HEK293 (cell line): ENCODE results near the gene PDE4D.
A peak's percentile ranks its signal among the peaks of the same experiment; 100 is the strongest.

Experiments
- CTCF ChIA-PET: fragments of 350-600 bp; formaldehyde crosslinking; extraction: SDS; loops from one replicate; lab custom pipeline; 2021; ENCODE audit warnings: antibody characterized with exemption; lab: Yijun Ruan, JAX
- POLR2A ChIA-PET: fragments of 300-600 bp; formaldehyde crosslinking; extraction: SDS; loops from one replicate; lab custom pipeline; 2020; ENCODE audit warnings: antibody characterized with exemption, inconsistent platforms; lab: Yijun Ruan, JAX
- H3K27ac ChIP-seq: fragments of 200-500 bp; sonication (Bioruptor generic); 2 replicates; pipeline ENCODE4 v1.5.1; 2014; ENCODE audit warnings: low read depth, low read length, control low read depth, inconsistent platforms; ENCODE audit errors: extremely low read depth
- H3K36me3 ChIP-seq, 2 experiments: fragments of 200-500 bp in 1 of 2; sonication (Bioruptor generic) in 1 of 2; 1 replicate in 1 of 2; 2 replicates in 1 of 2; pipeline ENCODE4 v1.5.1; 2014 to 2017; ENCODE audit warnings: inconsistent platforms in 2 of 2, low read length in 2 of 2; ENCODE audit not compliant: control insufficient read depth in 2 of 2, insufficient read depth in 1 of 2
- H3K4me1 ChIP-seq: fragments of 200-500 bp; sonication (Bioruptor generic); 2 replicates; pipeline ENCODE4 v1.5.1; 2014; ENCODE audit warnings: mild to moderate bottlenecking, low read length, inconsistent platforms; ENCODE audit not compliant: control insufficient read depth, insufficient read depth
- H3K4me3 ChIP-seq: 2 replicates; pipeline ENCODE4 v1.5.1; 2011; ENCODE audit warnings: low read depth, mild to moderate bottlenecking, control low read depth, low read length, moderate library complexity
- H3K9me3 ChIP-seq: fragments of 200-500 bp; sonication (Bioruptor generic); 2 replicates; pipeline ENCODE4 v1.5.1; 2014; ENCODE audit warnings: low read depth, low read length, inconsistent platforms; ENCODE audit not compliant: control insufficient read depth, insufficient read depth
- BCL6B ChIP-seq: fragments of 450-650 bp; formaldehyde crosslinking; IDR thresholded peaks from 2 replicates; pipeline ENCODE4 v1.5.1; 2017; ENCODE audit warnings: missing biosample characterization, missing genetic modification characterization
- HOXA7 ChIP-seq: sonication (generic); formaldehyde crosslinking; IDR thresholded peaks from 2 replicates; pipeline ENCODE4 v1.8.1; 2022; ENCODE audit warnings: missing genetic modification reagents, borderline replicate concordance
- HOXD13 ChIP-seq: sonication (generic); formaldehyde crosslinking; IDR thresholded peaks from 2 replicates; pipeline ENCODE4 v1.8.0; 2022; ENCODE audit warnings: missing genetic modification reagents, borderline replicate concordance
- IKZF3 ChIP-seq: fragments of 450-650 bp; IDR thresholded peaks from 2 replicates; pipeline ENCODE4 v1.5.0; 2018; ENCODE audit warnings: missing biosample characterization, mild to moderate bottlenecking, missing genetic modification characterization, moderate library complexity
- KLF10 ChIP-seq: fragments of 450-650 bp; IDR thresholded peaks from 2 replicates; pipeline ENCODE4 v1.5.1; 2018; ENCODE audit warnings: missing biosample characterization, mild to moderate bottlenecking, missing genetic modification characterization
- KLF7 ChIP-seq: fragments of 450-650 bp; formaldehyde crosslinking; IDR thresholded peaks from 2 replicates; pipeline ENCODE4 v1.5.1; 2016; ENCODE audit warnings: missing biosample characterization, missing genetic modification characterization, borderline replicate concordance
- MEIS1 ChIP-seq: sonication (generic); formaldehyde crosslinking; IDR thresholded peaks from 2 replicates; pipeline ENCODE4 v1.8.1; 2022; ENCODE audit warnings: missing genetic modification reagents, mild to moderate bottlenecking, borderline replicate concordance
- MYNN ChIP-seq: fragments of 450-650 bp; formaldehyde crosslinking; IDR thresholded peaks from 2 replicates; pipeline ENCODE4 v1.5.1; 2016; ENCODE audit warnings: missing biosample characterization, missing genetic modification characterization, borderline replicate concordance
- RBAK ChIP-seq: fragments of 450-650 bp; formaldehyde crosslinking; IDR thresholded peaks from 2 replicates; pipeline ENCODE4 v1.5.1; 2016; ENCODE audit warnings: missing biosample characterization, missing genetic modification characterization
- REPIN1 ChIP-seq: fragments of 450-650 bp; formaldehyde crosslinking; IDR thresholded peaks from 2 replicates; pipeline ENCODE4 v1.5.1; 2017; ENCODE audit warnings: missing biosample characterization, missing genetic modification characterization, low read depth
- WT1 ChIP-seq: fragments of 450-650 bp; formaldehyde crosslinking; IDR thresholded peaks from 2 replicates; pipeline ENCODE4 v1.5.1; 2016; ENCODE audit warnings: missing biosample characterization, missing genetic modification characterization
- ZBTB17 ChIP-seq: fragments of 450-650 bp; formaldehyde crosslinking; IDR thresholded peaks from 2 replicates; pipeline ENCODE4 v1.5.1; 2016; ENCODE audit warnings: missing biosample characterization, missing genetic modification characterization
- ZBTB44 ChIP-seq: fragments of 450-650 bp; IDR thresholded peaks from 2 replicates; pipeline ENCODE4 v1.5.1; 2018; ENCODE audit warnings: missing biosample characterization, mild to moderate bottlenecking, missing genetic modification characterization
- ZBTB48 ChIP-seq: fragments of 450-650 bp; formaldehyde crosslinking; IDR thresholded peaks from 2 replicates; pipeline ENCODE4 v1.5.1; 2016; ENCODE audit warnings: missing biosample characterization, missing genetic modification characterization
- ZFHX2 ChIP-seq: fragments of 450-650 bp; formaldehyde crosslinking; conservative IDR thresholded peaks from 2 replicates; pipeline ENCODE4 v1.5.1; 2016; ENCODE audit warnings: missing biosample characterization, missing genetic modification characterization
- ZNF155 ChIP-seq: fragments of 450-650 bp; formaldehyde crosslinking; IDR thresholded peaks from 2 replicates; pipeline ENCODE4 v1.5.1; 2016; ENCODE audit warnings: missing biosample characterization, missing genetic modification characterization
- ZNF174 ChIP-seq: fragments of 450-650 bp; formaldehyde crosslinking; IDR thresholded peaks from 2 replicates; pipeline ENCODE4 v1.5.0; 2017; ENCODE audit warnings: missing biosample characterization, mild to moderate bottlenecking, missing genetic modification characterization
- ZNF202 ChIP-seq: fragments of 450-650 bp; formaldehyde crosslinking; IDR thresholded peaks from 2 replicates; pipeline ENCODE4 v1.5.1; 2016; ENCODE audit warnings: missing biosample characterization, missing genetic modification characterization, borderline replicate concordance
- ZNF223 ChIP-seq: fragments of 450-650 bp; formaldehyde crosslinking; IDR thresholded peaks from 2 replicates; pipeline ENCODE4 v1.5.1; 2016; ENCODE audit warnings: missing biosample characterization, missing genetic modification characterization
- ZNF239 ChIP-seq: fragments of 450-650 bp; formaldehyde crosslinking; IDR thresholded peaks from 2 replicates; pipeline ENCODE4 v1.5.1; 2016; ENCODE audit warnings: missing biosample characterization, missing genetic modification characterization
- ZNF24 ChIP-seq: fragments of 450-650 bp; formaldehyde crosslinking; IDR thresholded peaks from 2 replicates; pipeline ENCODE4 v1.5.1; 2016; ENCODE audit warnings: missing biosample characterization, missing genetic modification characterization
- ZNF274 ChIP-seq, 2 experiments: fragments of 200-500 bp in 1 of 2; fragments of 450-650 bp in 1 of 2; sonication (Bioruptor generic) in 1 of 2; formaldehyde crosslinking in 1 of 2; IDR thresholded peaks; 2 replicates each; pipeline versions ENCODE4 v1.5.1 to v1.6.1; 2014 to 2016; ENCODE audit warnings: borderline replicate concordance in 1 of 2, inconsistent platforms in 1 of 2, low read length in 1 of 2, missing biosample characterization in 1 of 2, missing genetic modification characterization in 1 of 2
- ZNF433 ChIP-seq: fragments of 450-650 bp; formaldehyde crosslinking; IDR thresholded peaks from 2 replicates; pipeline ENCODE4 v1.5.1; 2016; ENCODE audit warnings: missing biosample characterization, missing genetic modification characterization, low read depth
- ZNF501 ChIP-seq: fragments of 450-650 bp; formaldehyde crosslinking; IDR thresholded peaks from 2 replicates; pipeline ENCODE4 v1.5.1; 2016; ENCODE audit warnings: missing biosample characterization, missing genetic modification characterization
- ZNF561 ChIP-seq: fragments of 450-650 bp; IDR thresholded peaks from 2 replicates; pipeline ENCODE4 v1.5.1; 2018; ENCODE audit warnings: missing biosample characterization, missing genetic modification characterization, borderline replicate concordance
- ZNF571 ChIP-seq: fragments of 450-650 bp; formaldehyde crosslinking; IDR thresholded peaks from 2 replicates; pipeline ENCODE4 v1.5.0; 2017; ENCODE audit warnings: missing biosample characterization, missing genetic modification characterization
- ZNF623 ChIP-seq: fragments of 450-650 bp; formaldehyde crosslinking; IDR thresholded peaks from 2 replicates; pipeline ENCODE4 v1.5.1; 2016; ENCODE audit warnings: missing biosample characterization, missing genetic modification characterization
- ZNF629 ChIP-seq: fragments of 450-650 bp; formaldehyde crosslinking; IDR thresholded peaks from 2 replicates; pipeline ENCODE4 v1.5.1; 2017; ENCODE audit warnings: missing biosample characterization, missing genetic modification characterization
- ZNF76 ChIP-seq: fragments of 450-650 bp; formaldehyde crosslinking; IDR thresholded peaks from 2 replicates; pipeline ENCODE4; 2016; ENCODE audit warnings: low read depth, missing biosample characterization, missing genetic modification characterization, borderline replicate concordance
- ZNF768 ChIP-seq: fragments of 450-650 bp; formaldehyde crosslinking; IDR thresholded peaks from 2 replicates; pipeline ENCODE4 v1.5.1; 2018; ENCODE audit warnings: missing biosample characterization, mild to moderate bottlenecking, missing genetic modification characterization
- ZNF843 ChIP-seq: fragments of 450-650 bp; formaldehyde crosslinking; IDR thresholded peaks from 2 replicates; pipeline ENCODE4 v1.5.1; 2016; ENCODE audit warnings: missing biosample characterization, missing genetic modification characterization
- ZSCAN16 ChIP-seq: fragments of 450-650 bp; formaldehyde crosslinking; IDR thresholded peaks from 2 replicates; pipeline ENCODE4 v1.5.1; 2016; ENCODE audit warnings: missing biosample characterization, missing genetic modification characterization

The PDE4D gene

GRCh38 chr5:59186623-59187022, 706.9 kb downstream of the PDE4D start (continued):
- TF ChIP-seq ZBTB44 (tag by site-specific recombination): no peak
- TF ChIP-seq RBAK (tag by site-specific recombination): no peak
- peak; percentile 75; the same call in 1 of the 2 replicates for TF ChIP-seq ZNF24 (tag by site-specific recombination)
- no peak for TF ChIP-seq MEIS1 (CRISPR knock-in tag)
- no peak for TF ChIP-seq REPIN1 (tag by site-specific recombination)
- TF ChIP-seq ZNF202 (tag by site-specific recombination): no peak
- TF ChIP-seq ZNF433: no peak
- TF ChIP-seq ZFHX2 (tag by site-specific recombination): 0 out of 2 replicates have a peak, but pooled peaks have one; percentile 25
- TF ChIP-seq ZNF223: no peak
- no peak for TF ChIP-seq ZNF76
- no peak for TF ChIP-seq ZNF174 (tag by site-specific recombination)
- no peak for TF ChIP-seq HOXD13 (CRISPR knock-in tag)
- TF ChIP-seq BCL6B (tag by site-specific recombination): no peak
- TF ChIP-seq ZNF155 (tag by site-specific recombination): no peak
- TF ChIP-seq ZNF629: peak; percentile 95
- 0 out of 2 replicates have a peak, but pooled peaks have one; percentile 35 for TF ChIP-seq ZNF561
- TF ChIP-seq KLF7 (tag by site-specific recombination): no peak
- no peak for TF ChIP-seq ZNF768 (tag by site-specific recombination)

- H3K4me1 ChIP-seq: peaks cover 11% of the 10 kb centered on the region
- H3K36me3 ChIP-seq: no peaks in the 10 kb centered on the region
- POLR2A ChIA-PET: no interaction called here
- H3K9me3 ChIP-seq: no peaks in the 10 kb centered on the region
- TF ChIP-seq ZBTB17 (tag by site-specific recombination): no peak
- TF ChIP-seq WT1 (tag by site-specific recombination): no peak
- TF ChIP-seq MYNN (tag by site-specific recombination): no peak
- no peak for TF ChIP-seq RBAK (tag by site-specific recombination)
- no peak overlapping the region for H3K27ac ChIP-seq
- no peak overlapping the region for H3K4me3 ChIP-seq
- CTCF ChIA-PET: interaction anchor here (0.8 to 5.4 kb wide), 5 partner anchors 11 to 299 kb away, joined by 4 to 116 read pairs (median 8); no protein-coding TSS in a partner anchor
Measured at GRCh38 chr5:59185757-59186385, 707.7 kb downstream of the PDE4D start.

GRCh38 chr5:59184769-59185168, 708.8 kb downstream of the PDE4D start:
- Histone ChIP-seq H3K4me1 (peaks cover 11% of the 10 kb centered on the region), H3K4me3 (no peak overlapping the region), H3K36me3 (no peaks in the 10 kb centered on the region), H3K27ac (no peak overlapping the region), H3K9me3 (no peaks in the 10 kb centered on the region)
- POLR2A ChIA-PET: no interaction called here
- CTCF ChIA-PET: interaction anchor here (0.7 to 5.4 kb wide), 5 partner anchors 10 to 607 kb away, joined by 3 to 116 read pairs (median 7); no protein-coding TSS in a partner anchor
- no peak for TF ChIP-seq ZNF239 (tag by site-specific recombination)
- TF ChIP-seq ZNF274 (IDR thresholded peaks at IDR 0.05; ENCODE audit: low read length): no peak
- no peak for TF ChIP-seq ZNF274 (tag by site-specific recombination; IDR thresholded peaks at IDR 0.05; ENCODE audit: borderline replicate concordance)
- no peak for TF ChIP-seq ZNF223
- TF ChIP-seq KLF10 (tag by site-specific recombination): no peak
- no peak for TF ChIP-seq IKZF3 (tag by site-specific recombination)
- TF ChIP-seq ZNF623 (tag by site-specific recombination): no peak
- TF ChIP-seq ZNF501 (tag by site-specific recombination): no peak
- TF ChIP-seq ZSCAN16 (tag by site-specific recombination): no peak
- TF ChIP-seq ZBTB48 (tag by site-specific recombination): no peak
- no peak for TF ChIP-seq HOXA7 (CRISPR knock-in tag)
- no peak for TF ChIP-seq ZNF843 (tag by site-specific recombination)
- no peak for TF ChIP-seq ZNF571 (tag by site-specific recombination)
